H1 (cell line): Measurements from ENCODE around the gene PRAMEF14.
"Not testable (repeated sequence)": the region's sequence is repeated elsewhere in the genome, so short reads cannot be mapped to it uniquely, and the experiment has no call there.

Experiments used
- HDAC6 ChIP-seq: IDR thresholded peaks from one replicate; pipeline ENCODE4 v1.7.1; 2012; ENCODE audit warnings: low read depth, mild to moderate bottlenecking, inconsistent platforms, low read length, moderate library complexity
- POLR2A ChIP-seq, 2 experiments: IDR thresholded peaks; 1 replicate in 1 of 2; 2 replicates in 1 of 2; pipeline ENCODE4 v1.6.1; 2011; ENCODE audit warnings: low read depth in 2 of 2, low read length in 2 of 2, mild to moderate bottlenecking in 2 of 2; ENCODE audit errors: control extremely low read depth in 1 of 2
- RAD21 ChIP-seq, 2 experiments: IDR thresholded peaks in 1 of 2; conservative IDR thresholded peaks in 1 of 2; 2 replicates each; pipeline ENCODE4 v1.6.1; 2011; ENCODE audit warnings: low read depth in 2 of 2, low read length in 2 of 2, improper control_type of control experiment in 1 of 2, inconsistent platforms in 1 of 2, mild to moderate bottlenecking in 1 of 2, moderate library complexity in 1 of 2

DNA sequence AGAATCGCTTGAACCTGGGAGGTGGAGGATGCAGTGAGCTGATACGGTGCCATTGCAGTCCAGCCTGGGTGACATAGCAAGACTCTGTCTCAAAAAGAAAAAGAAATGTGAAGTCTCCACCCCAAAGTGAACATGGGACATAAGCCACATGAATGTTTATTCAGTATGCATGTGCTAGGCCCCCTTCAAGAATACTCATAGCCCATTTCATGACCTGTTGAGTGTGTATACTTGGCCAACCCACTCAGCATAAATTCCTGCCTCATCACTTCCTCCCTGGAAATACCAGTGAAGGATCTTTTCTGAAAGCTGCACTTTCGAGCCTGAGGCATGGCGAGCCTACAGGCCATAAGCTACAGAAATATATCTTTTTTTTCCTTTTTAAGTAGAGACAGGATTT lies 18.0 kb upstream of the PRAMEF14 start:
- not testable (repeated sequence) for TF ChIP-seq RAD21 (IDR thresholded peaks at IDR 0.05 in 1 of 2, conservative IDR thresholded peaks at IDR 0.05 in 1 of 2; ENCODE audit: low read depth in 2 of 2, low read length in 2 of 2); POLR2A (IDR thresholded peaks at IDR 0.05; ENCODE audit: control extremely low read depth in 1 of 2, low read depth in 2 of 2, low read length in 2 of 2); HDAC6
